ENCODE measurements around the gene RHBDL1. TPM values are rescaled to one million over a fixed set of nuclear protein-coding genes. Genes with fewer than 3 reads are reported as not detected.

Gene RHBDL1
- total RNA-seq, 4 donors from 2014 or later: 1.5 to 2.0 TPM; not detected in 2

DNA sequence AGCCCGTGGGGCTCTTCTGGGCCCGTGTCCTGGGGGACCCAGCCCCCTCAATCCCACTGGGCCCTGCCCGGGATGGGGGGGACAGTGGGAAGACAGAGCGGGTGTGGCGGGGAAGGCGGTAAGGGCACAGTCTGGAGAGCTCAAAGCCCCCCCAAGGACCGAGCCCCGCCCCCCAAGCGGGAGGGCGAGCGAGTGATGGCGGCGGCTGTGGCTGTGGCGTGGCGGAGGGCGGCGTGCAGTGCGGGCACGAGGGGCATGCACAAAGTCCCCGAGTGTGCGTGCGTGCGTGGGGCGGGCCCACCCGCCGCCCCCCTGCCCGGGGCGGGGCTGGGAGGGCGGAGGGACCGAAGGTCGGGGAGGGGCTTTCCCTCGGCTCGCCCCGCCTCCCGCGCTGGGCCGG lies 18.3 kb downstream of the RHBDL1 start:
- DNase-seq: no peak
- Histone ChIP-seq H3K4me1 (peaks cover 7 to 23% of the 10 kb centered on the region in 2 donors), H3K27ac (no peak overlapping the region), H3K36me3 (no peaks in the 10 kb centered on the region), H3K9me3 (no peaks in the 10 kb centered on the region), H3K4me3 (no peak overlapping the region), H3K27me3 (peaks cover 17 to 24% of the 10 kb centered on the region in 2 donors)
- intact Hi-C loops (cut with DNase I; ENCODE audit: low total_unique reads): no loop called here
- TF ChIP-seq, protein P1, sequence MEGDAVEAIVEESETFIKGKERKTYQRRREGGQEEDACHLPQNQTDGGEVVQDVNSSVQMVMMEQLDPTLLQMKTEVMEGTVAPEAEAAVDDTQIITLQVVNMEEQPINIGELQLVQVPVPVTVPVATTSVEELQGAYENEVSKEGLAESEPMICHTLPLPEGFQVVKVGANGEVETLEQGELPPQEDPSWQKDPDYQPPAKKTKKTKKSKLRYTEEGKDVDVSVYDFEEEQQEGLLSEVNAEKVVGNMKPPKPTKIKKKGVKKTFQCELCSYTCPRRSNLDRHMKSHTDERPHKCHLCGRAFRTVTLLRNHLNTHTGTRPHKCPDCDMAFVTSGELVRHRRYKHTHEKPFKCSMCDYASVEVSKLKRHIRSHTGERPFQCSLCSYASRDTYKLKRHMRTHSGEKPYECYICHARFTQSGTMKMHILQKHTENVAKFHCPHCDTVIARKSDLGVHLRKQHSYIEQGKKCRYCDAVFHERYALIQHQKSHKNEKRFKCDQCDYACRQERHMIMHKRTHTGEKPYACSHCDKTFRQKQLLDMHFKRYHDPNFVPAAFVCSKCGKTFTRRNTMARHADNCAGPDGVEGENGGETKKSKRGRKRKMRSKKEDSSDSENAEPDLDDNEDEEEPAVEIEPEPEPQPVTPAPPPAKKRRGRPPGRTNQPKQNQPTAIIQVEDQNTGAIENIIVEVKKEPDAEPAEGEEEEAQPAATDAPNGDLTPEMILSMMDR (IDR thresholded peaks at IDR 0.05): no peak
- TF ChIP-seq POLR2A (IDR thresholded peaks at IDR 0.05): no peak

DNA sequence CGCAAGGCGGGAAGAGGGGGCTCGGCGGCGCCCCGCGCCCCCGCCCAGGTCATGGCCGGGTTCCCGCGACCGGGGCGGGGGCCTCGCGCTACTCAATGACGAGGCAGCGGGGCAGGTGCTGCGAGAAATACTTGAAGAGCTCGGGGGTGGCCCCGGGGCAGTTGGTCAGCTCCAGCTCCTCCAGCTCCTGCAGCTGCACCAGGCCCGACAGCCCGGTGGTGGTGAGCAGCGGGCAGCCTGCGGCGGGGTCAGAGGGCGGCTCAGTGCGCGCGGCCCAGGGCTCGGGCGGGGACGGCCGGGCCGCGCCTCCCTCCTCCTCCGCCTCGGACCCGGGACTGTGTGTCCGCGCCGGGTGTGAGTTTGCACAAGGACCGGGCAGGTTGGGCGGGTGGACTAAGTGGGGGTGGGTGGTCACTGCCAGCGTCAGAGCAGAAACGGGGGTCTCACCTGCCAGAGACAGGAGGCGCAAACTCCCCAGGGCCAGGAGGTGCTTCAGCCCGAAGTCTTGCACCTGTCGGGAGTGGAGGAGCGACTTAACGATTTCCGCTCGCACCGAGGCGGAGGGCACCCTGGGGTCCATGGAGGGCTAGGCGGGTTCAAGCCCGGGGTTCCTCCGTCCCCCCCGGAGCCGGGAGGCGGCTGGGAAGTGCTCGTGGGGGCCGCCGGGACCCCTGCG lies 18.9 kb downstream of the RHBDL1 start:
- Histone ChIP-seq H3K36me3 (no peaks in the 10 kb centered on the region), H3K27me3 (peaks cover 17 to 24% of the 10 kb centered on the region in 2 donors), H3K9me3 (no peaks in the 10 kb centered on the region), H3K4me1 (peaks cover 3 to 18% of the 10 kb centered on the region in 2 donors), H3K27ac (no peak overlapping the region), H3K4me3 (no peak overlapping the region)
- intact Hi-C loops (cut with DNase I; ENCODE audit: low total_unique reads): no loop called here
- DNase-seq: no peak
- TF ChIP-seq, protein P1 (IDR thresholded peaks at IDR 0.05): no peak
- no peak for TF ChIP-seq POLR2A (IDR thresholded peaks at IDR 0.05)

DNA sequence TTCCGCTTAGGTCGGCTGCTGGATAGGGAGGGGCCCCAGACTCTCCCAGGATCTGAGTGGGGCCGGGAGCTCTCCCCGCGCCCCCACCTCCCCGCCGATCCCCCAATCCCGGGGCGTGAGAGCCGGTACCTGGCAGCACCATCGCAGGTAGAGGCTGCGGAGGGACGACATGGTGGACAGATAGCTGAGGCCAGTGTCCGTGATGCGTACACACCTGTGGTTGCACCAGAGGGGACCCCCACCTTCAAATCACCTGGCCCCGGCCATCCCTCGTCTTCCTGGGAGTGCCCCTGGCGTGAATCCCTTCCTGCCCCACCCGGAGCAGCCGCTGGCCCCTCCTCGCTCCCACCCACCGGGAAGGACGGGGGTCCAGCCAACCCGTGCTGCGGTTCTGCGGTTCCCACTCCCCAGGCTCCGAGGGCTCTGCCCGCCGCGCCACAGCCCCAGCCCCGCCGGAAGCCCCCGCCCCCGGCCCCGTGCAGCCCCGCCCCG lies 19.4 kb downstream of the RHBDL1 start:
- no peak for TF ChIP-seq POLR2A (IDR thresholded peaks at IDR 0.05)
- TF ChIP-seq, protein P1 (IDR thresholded peaks at IDR 0.05): no peak
- DNase-seq: no peak
- Histone ChIP-seq H3K27me3 (peaks cover 17 to 24% of the 10 kb centered on the region in 2 donors), H3K4me3 (no peak overlapping the region), H3K9me3 (no peaks in the 10 kb centered on the region), H3K27ac (no peak overlapping the region), H3K36me3 (no peaks in the 10 kb centered on the region), H3K4me1 (peaks cover 0 to 12% of the 10 kb centered on the region in 2 donors)
- intact Hi-C loops (cut with DNase I; ENCODE audit: low total_unique reads): no loop called here

DNA sequence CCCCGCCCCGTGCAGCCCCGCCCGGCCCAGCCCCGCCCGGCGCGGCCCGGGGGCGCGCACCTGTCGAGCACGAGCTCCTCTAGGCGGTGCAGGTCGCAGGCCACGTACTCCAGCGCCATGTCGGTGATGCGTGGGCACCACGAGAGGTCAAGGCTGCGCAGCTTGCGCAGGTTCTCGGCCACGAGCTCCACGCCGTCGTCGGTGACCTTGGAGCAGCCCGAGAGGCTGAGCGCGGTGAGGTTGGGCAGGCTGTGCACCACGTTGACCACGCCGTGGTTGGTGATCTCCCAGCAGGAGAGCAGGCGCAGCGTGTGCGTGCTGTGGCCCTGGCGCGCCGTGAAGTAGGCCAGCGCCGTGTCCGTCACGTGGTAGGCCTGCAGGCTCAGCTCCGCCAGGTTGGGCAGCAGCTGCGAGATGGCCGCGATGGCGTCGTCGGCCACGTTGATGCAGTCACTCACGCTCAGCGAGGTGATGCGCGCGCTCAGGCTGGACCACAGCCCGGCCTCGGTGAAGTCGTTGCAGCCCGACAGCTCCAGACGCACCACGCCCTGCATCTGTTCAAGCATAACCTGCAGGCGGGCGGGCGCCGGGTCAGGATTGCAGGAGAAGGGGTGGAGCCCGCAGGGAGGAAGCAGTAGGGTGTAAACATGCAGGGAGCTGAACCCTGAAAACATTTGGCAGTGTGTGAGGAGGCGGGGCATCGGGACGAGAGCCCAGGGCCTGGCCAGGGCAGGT lies 20.1 kb downstream of the RHBDL1 start:
- Histone ChIP-seq H3K27ac (no peak overlapping the region), H3K9me3 (no peaks in the 10 kb centered on the region), H3K27me3 (peaks cover 23 to 24% of the 10 kb centered on the region in 2 donors), H3K4me3 (no peak overlapping the region), H3K4me1 (peaks cover 0 to 12% of the 10 kb centered on the region in 2 donors), H3K36me3 (no peaks in the 10 kb centered on the region)
- intact Hi-C loops (cut with DNase I; ENCODE audit: low total_unique reads): no loop called here
- TF ChIP-seq, protein P1 (IDR thresholded peaks at IDR 0.05): no peak
- TF ChIP-seq POLR2A (IDR thresholded peaks at IDR 0.05): peak in 1 of 2 donors; percentile 21
- no peak for DNase-seq

Measured in uterus (tissue), 4 donors.